GM23338 (cell line): ENCODE measurements around the gene UBE2R2.

Source experiments
- CTCF ChIP-seq, 2 experiments: fragments of 200-600 bp in 1 of 2; sonication (generic) in 1 of 2; conservative IDR thresholded peaks; 2 replicates each; pipeline versions ENCODE4 v1.5.1 to v1.6.1; 2016 to 2017; ENCODE audit warnings: antibody characterized with exemption in 2 of 2, low read depth in 2 of 2, mild to moderate bottlenecking in 2 of 2, moderate library complexity in 1 of 2
- ETS1 ChIP-seq: IDR thresholded peaks from 2 replicates; pipeline ENCODE4 v1.6.1; 2016; ENCODE audit warnings: antibody characterized with exemption
- EZH2 ChIP-seq: fragments of 200-600 bp; sonication (generic); IDR thresholded peaks from one replicate; pipeline ENCODE4 v1.8.0; 2017; ENCODE audit warnings: antibody characterized with exemption, mild to moderate bottlenecking, low read depth; ENCODE audit not compliant: unreplicated experiment
- EZH2phosphoT487 ChIP-seq: fragments of 200-600 bp; sonication (generic); IDR thresholded peaks from one replicate; pipeline ENCODE4 v1.8.1; 2018; ENCODE audit warnings: antibody characterized with exemption; ENCODE audit not compliant: unreplicated experiment
- JUNB ChIP-seq: IDR thresholded peaks from one replicate; pipeline ENCODE4 v1.6.1; 2016; ENCODE audit warnings: antibody characterized with exemption; ENCODE audit not compliant: unreplicated experiment
- NANOG ChIP-seq: IDR thresholded peaks from 2 replicates; pipeline ENCODE4 v1.6.1; 2016; ENCODE audit warnings: antibody characterized with exemption, borderline replicate concordance
- STAT1 ChIP-seq: IDR thresholded peaks from one replicate; pipeline ENCODE4 v1.6.1; 2016; ENCODE audit warnings: antibody characterized with exemption; ENCODE audit not compliant: unreplicated experiment
- ZNF331 ChIP-seq: fragments of 250-450 bp; sonication (Bioruptor Pico); IDR thresholded peaks from 2 replicates; pipeline ENCODE4 v1.5.0; 2020; ENCODE audit warnings: low read depth, mild to moderate bottlenecking, moderate library complexity
- ZNF462 ChIP-seq: fragments of 250-450 bp; sonication (Bioruptor Pico); IDR thresholded peaks from 2 replicates; pipeline ENCODE4 v1.5.0; 2020; ENCODE audit warnings: mild to moderate bottlenecking, moderate library complexity

GRCh38 chr9:33817327-33818166 is 587 bp downstream of the UBE2R2 start:
- TF ChIP-seq ZNF331 (CRISPR knock-in tag) (no peak), CTCF (conservative IDR thresholded peaks at IDR 0.05; ENCODE audit: low read depth in 2 of 2) (no peak), EZH2phosphoT487 (no peak), ZNF462 (CRISPR knock-in tag) (no peak), STAT1 (no peak), ETS1 (no peak), EZH2 (no peak), NANOG (no peak), JUNB (no peak)
